GM21576 (cell line): ENCODE data around the gene IPO13.

Experiments used
- ATAC-seq: cut with Tn5 transposase; IDR thresholded peaks from one replicate; pipeline ENCODE4 v1.9.1; 2021; ENCODE audit warnings: mild to moderate bottlenecking, moderate library complexity; ENCODE audit not compliant: unreplicated experiment

IPO13 gene

GRCh38 chr1:43930949-43931275, 15.8 kb upstream of the IPO13 start:
- no peak for ATAC-seq

GRCh38 chr1:43931711-43932660, 14.8 kb upstream of the IPO13 start:
- no peak for ATAC-seq

- no peak for ATAC-seq
Observed at GRCh38 chr1:43932786-43933385, 13.9 kb upstream of the IPO13 start.

GRCh38 chr1:43933386-43934100, 13.2 kb upstream of the IPO13 start, which contains the start of gene ARTN:
TSS of gene ARTN (plus strand) at chr1:43933801. CDS start at chr1:43935657, 1,856 bp downstream.
- no peak for ATAC-seq

GRCh38 chr1:43934101-43934985, 12.4 kb upstream of the IPO13 start:
- ATAC-seq = no peak

GRCh38 chr1:43934986-43935324, 11.8 kb upstream of the IPO13 start:
- no peak for ATAC-seq

GRCh38 chr1:43935711-43936427, 10.9 kb upstream of the IPO13 start:
- ATAC-seq = no peak

GRCh38 chr1:43936431-43937151, 10.2 kb upstream of the IPO13 start:
- ATAC-seq = no peak

GRCh38 chr1:43937179-43937865, 9.4 kb upstream of the IPO13 start:
- ATAC-seq = no peak

GRCh38 chr1:43938383-43938782, 8.4 kb upstream of the IPO13 start:
- ATAC-seq = no peak

GRCh38 chr1:43938892-43939587, 7.7 kb upstream of the IPO13 start:
- no peak for ATAC-seq

GRCh38 chr1:43942411-43942810, 4.3 kb upstream of the IPO13 start:
- no peak for ATAC-seq

GRCh38 chr1:43944860-43945259, 1.9 kb upstream of the IPO13 start:
- ATAC-seq = no peak

- no peak for ATAC-seq
Observed at GRCh38 chr1:43945674-43946235, 995 bp upstream of the IPO13 start.

- ATAC-seq = no peak
Observed at GRCh38 chr1:43947061-43947873, 517 bp downstream of the IPO13 start.

GRCh38 chr1:43947874-43948437, 1.2 kb downstream of the IPO13 start:
- no peak for ATAC-seq

- ATAC-seq = no peak
Observed at GRCh38 chr1:43949678-43950077, 2.9 kb downstream of the IPO13 start.
